ENCODE results near the gene RELN.
A peak's percentile ranks its signal among the peaks of the same experiment; 100 is the strongest.
"Not testable (repeated sequence)": the region's sequence is repeated elsewhere in the genome, so short reads cannot be mapped to it uniquely, and the experiment has no call there.

The RELN gene

GRCh38 chr7:103989200-103989784, at the start of gene RELN:
Gene RELN (minus strand): TSS chr7:103989658. CDS start chr7:103989356, 302 bp downstream.
- DNase-seq: peak; percentile 78

GRCh38 chr7:104038136-104038535, 48.7 kb upstream of the RELN start:
- no peak for DNase-seq

GRCh38 chr7:104036889-104037288, 47.4 kb upstream of the RELN start:
- not testable (repeated sequence) for DNase-seq

- DNase-seq: no peak
Observed at GRCh38 chr7:104035351-104035750, 45.9 kb upstream of the RELN start.

- DNase-seq: no peak
Observed at GRCh38 chr7:104034679-104035078, 45.2 kb upstream of the RELN start.

GRCh38 chr7:104033837-104034236, 44.4 kb upstream of the RELN start:
- no peak for DNase-seq

- no peak for DNase-seq
Observed at GRCh38 chr7:104032486-104032885, 43.0 kb upstream of the RELN start.

GRCh38 chr7:104029765-104030164, 40.3 kb upstream of the RELN start:
- no peak for DNase-seq

GRCh38 chr7:104024632-104025031, 35.2 kb upstream of the RELN start:
- no peak for DNase-seq

GRCh38 chr7:104023100-104023499, 33.6 kb upstream of the RELN start:
- no peak for DNase-seq

- no peak for DNase-seq
Observed at GRCh38 chr7:104018425-104018824, 29.0 kb upstream of the RELN start.

- DNase-seq: no peak
Observed at GRCh38 chr7:104017001-104017400, 27.5 kb upstream of the RELN start.

- no peak for DNase-seq
Observed at GRCh38 chr7:104012835-104013234, 23.4 kb upstream of the RELN start.

- DNase-seq: no peak
Observed at GRCh38 chr7:104011829-104012228, 22.4 kb upstream of the RELN start.

- DNase-seq: no peak
Observed at GRCh38 chr7:104010052-104010909, 20.8 kb upstream of the RELN start.

GRCh38 chr7:104008107-104008506, 18.6 kb upstream of the RELN start:
- DNase-seq: no peak

- no peak for DNase-seq
Observed at GRCh38 chr7:104007614-104008013, 18.2 kb upstream of the RELN start.

- no peak for DNase-seq
Observed at GRCh38 chr7:104005197-104005596, 15.7 kb upstream of the RELN start.

- no peak for DNase-seq
Observed at GRCh38 chr7:103996639-103997038, 7.2 kb upstream of the RELN start.

GRCh38 chr7:103996017-103996551, 6.6 kb upstream of the RELN start:
- no peak for DNase-seq

GRCh38 chr7:103995554-103995953, 6.1 kb upstream of the RELN start:
- no peak for DNase-seq

GRCh38 chr7:103993551-103993950, 4.1 kb upstream of the RELN start:
- no peak for DNase-seq

- DNase-seq: no peak
Observed at GRCh38 chr7:103991406-103991805, 1.9 kb upstream of the RELN start.

- DNase-seq: no peak
Observed at GRCh38 chr7:103990991-103991390, 1.5 kb upstream of the RELN start.
